IMR-90 (cell line): ENCODE data around the gene PHIP. TPM values are rescaled to one million over a fixed set of nuclear protein-coding genes. Genes with fewer than 3 reads are reported as not detected.
A peak's percentile ranks its signal among the peaks of the same experiment; 100 is the strongest.

ENCODE experiments used
- ATAC-seq: fragments of 200-7000 bp; cut with Tn5 transposase; 2 replicates; pipeline ENCODE4 v1.9.1; 2020; ENCODE audit warnings: low read depth, mild to moderate bottlenecking, moderate library complexity
- BruUV-seq: library from RNA; stranded (reverse); fragments of 400-500 nt; replicated peaks from 2 replicates; lab custom pipeline; 2021; lab: Mats Ljungman, UMichigan
- CTCF ChIA-PET: fragments of 300-600 bp; formaldehyde crosslinking; extraction: SDS; loops from one replicate; lab custom pipeline; 2021; ENCODE audit warnings: antibody characterized with exemption; lab: Yijun Ruan, JAX
- POLR2A ChIA-PET: fragments of 300-600 bp; sonication (Branson Sonifier 250); formaldehyde crosslinking; loops from one replicate; lab custom pipeline; 2022; ENCODE audit warnings: antibody characterized with exemption; ENCODE audit not compliant: unreplicated experiment; lab: Charles Lee
- DNase-seq: peaks from one replicate; pipeline ENCODE4 v3.0.0; 2013
- H2AFZ ChIP-seq: replicated peaks from 2 replicates; pipeline ENCODE3; 2013; ENCODE audit warnings: low read length, mild to moderate bottlenecking; ENCODE audit not compliant: poor library complexity
- H2AK5ac ChIP-seq: 2 replicates; pipeline ENCODE4 v1.6.1; 2013; ENCODE audit warnings: low read depth, low read length, inconsistent platforms
- H2AK9ac ChIP-seq: replicated peaks from 2 replicates; pipeline ENCODE3; 2013; ENCODE audit warnings: mild to moderate bottlenecking, low read depth, low read length, moderate library complexity; ENCODE audit not compliant: poor library complexity
- H2BK120ac ChIP-seq: 2 replicates; pipeline ENCODE4 v1.6.1; 2013; ENCODE audit warnings: low read depth, low read length, inconsistent platforms
- H2BK15ac ChIP-seq: 3 replicates; pipeline ENCODE4 v1.6.1; 2013; ENCODE audit warnings: low read depth, low read length, inconsistent platforms
- H2BK20ac ChIP-seq: 2 replicates; pipeline ENCODE4 v1.6.1; 2013; ENCODE audit warnings: low read depth, mild to moderate bottlenecking, inconsistent platforms, low read length, moderate library complexity
- H2BK5ac ChIP-seq: 2 replicates; pipeline ENCODE4 v1.6.1; 2013; ENCODE audit warnings: mild to moderate bottlenecking, low read depth, low read length, inconsistent platforms; ENCODE audit not compliant: poor library complexity, severe bottlenecking
- H3K14ac ChIP-seq: replicated peaks from 2 replicates; pipeline ENCODE4 v1.6.1; 2013; ENCODE audit warnings: low read depth, low read length, inconsistent platforms
- H3K18ac ChIP-seq: 2 replicates; pipeline ENCODE4 v1.6.1; 2013; ENCODE audit warnings: low read depth, low read length, control low read depth
- H3K23ac ChIP-seq: 2 replicates; pipeline ENCODE4 v1.6.1; 2013; ENCODE audit warnings: low read depth, low read length, inconsistent platforms
- H3K27ac ChIP-seq: 2 replicates; pipeline ENCODE4 v1.5.1; 2013; ENCODE audit warnings: mild to moderate bottlenecking, control low read depth, low read length; ENCODE audit not compliant: insufficient read depth
- H3K27me3 ChIP-seq: 2 replicates; pipeline ENCODE4 v1.6.1; 2013; ENCODE audit warnings: low read length; ENCODE audit not compliant: control insufficient read depth, insufficient read depth
- H3K36me3 ChIP-seq: 2 replicates; pipeline ENCODE4 v1.6.1; 2013; ENCODE audit warnings: low read length, mixed read lengths; ENCODE audit not compliant: control insufficient read depth, insufficient read depth
- H3K4ac ChIP-seq: 2 replicates; pipeline ENCODE4 v1.6.1; 2013; ENCODE audit warnings: low read depth, low read length, inconsistent platforms
- H3K4me1 ChIP-seq: 2 replicates; pipeline ENCODE4 v1.6.1; 2013; ENCODE audit warnings: low read length, mixed read lengths; ENCODE audit not compliant: control insufficient read depth, insufficient read depth
- H3K4me2 ChIP-seq: 2 replicates; pipeline ENCODE4 v1.6.1; 2013; ENCODE audit warnings: low read depth, mild to moderate bottlenecking, control low read depth, low read length, moderate library complexity
- H3K4me3 ChIP-seq: 2 replicates; pipeline ENCODE4 v1.5.1; 2013; ENCODE audit warnings: low read depth, mild to moderate bottlenecking, control low read depth, low read length, moderate library complexity; ENCODE audit not compliant: insufficient read depth
- H3K56ac ChIP-seq: 2 replicates; pipeline ENCODE4 v1.6.1; 2013; ENCODE audit warnings: low read length, inconsistent platforms; ENCODE audit not compliant: insufficient read depth; ENCODE audit errors: extremely low read depth
- H3K79me1 ChIP-seq, 2 experiments: 2 replicates each; pipeline ENCODE4 v1.6.1; 2013; ENCODE audit warnings: low read length in 2 of 2, inconsistent platforms in 1 of 2, low read depth in 1 of 2
- H3K9ac ChIP-seq: 2 replicates; pipeline ENCODE4 v1.6.1; 2013; ENCODE audit warnings: low read depth, low read length, control low read depth
- H3K9me1 ChIP-seq: 2 replicates; pipeline ENCODE4 v1.6.1; 2013; ENCODE audit warnings: low read length, inconsistent platforms; ENCODE audit not compliant: insufficient read depth
- H3K9me3 ChIP-seq: 2 replicates; pipeline ENCODE4 v1.6.1; 2013; ENCODE audit warnings: low read length; ENCODE audit not compliant: control insufficient read depth, insufficient read depth
- H4K20me1 ChIP-seq: 2 replicates; pipeline ENCODE4 v1.6.1; 2013; ENCODE audit warnings: low read length, inconsistent platforms; ENCODE audit not compliant: insufficient read depth
- H4K5ac ChIP-seq: 2 replicates; pipeline ENCODE4 v1.6.1; 2013; ENCODE audit warnings: mild to moderate bottlenecking, low read depth, low read length, control low read depth
- H4K8ac ChIP-seq, 2 experiments: 2 replicates each; pipeline ENCODE4 v1.6.1; 2013; ENCODE audit warnings: low read depth in 2 of 2, low read length in 2 of 2, control low read depth in 1 of 2, inconsistent platforms in 1 of 2
- H4K91ac ChIP-seq: 2 replicates; pipeline ENCODE4 v1.6.1; 2013; ENCODE audit warnings: low read depth, low read length, inconsistent platforms; ENCODE audit not compliant: insufficient read depth
- MAFK ChIP-seq: IDR thresholded peaks from 2 replicates; pipeline ENCODE4 v1.6.1; 2012; ENCODE audit warnings: low read depth, low read length, improper control_type of control experiment
- SMC3 ChIP-seq: fragments of 150-350 bp; IDR thresholded peaks from 2 replicates; pipeline ENCODE4 v1.6.1; 2016; ENCODE audit warnings: low read depth, mild to moderate bottlenecking, antibody characterized with exemption, low read length, moderate library complexity
- WGBS, 2 experiments: methylation state at CpG; one replicate each; pipeline versions ENCODE4 v1.1.5 to v1.1.7; 2013; ENCODE audit warnings: missing lambda C conversion rate in 2 of 2; ENCODE audit not compliant: insufficient read length in 1 of 2; ENCODE audit errors: extremely low coverage in 2 of 2; 5-methylcytosine and 5-hydroxymethylcytosine counted together
- dilution Hi-C: fragments of 300-500 bp; cut with HindIII; formaldehyde crosslinking; loops from one replicate; pipeline ENCODE4 v1.14.3; 2018; ENCODE audit warnings: low sequenced_read_pairs; ENCODE audit not compliant: unreplicated experiment
- in situ Hi-C: fragments of 300-500 bp; cut with MboI; formaldehyde crosslinking; loops from 3 replicates; pipeline ENCODE4 v1.14.3; 2019; ENCODE audit warnings: low sequenced_read_pairs, inconsistent platforms, mixed read lengths
- intact Hi-C: fragments of 100-400 bp; cut with micrococcal nuclease; formaldehyde crosslinking; loops from 2 replicates; pipeline ENCODE4 v1.10.0; 2022
- polyA plus RNA-seq, 3 experiments: library from polyadenylated mRNA; depleted of rRNA; stranded (reverse); fragments of >200 nt; gene quantifications; 2 replicates each; pipeline ENCODE4 v1.2.3, GENCODE V29; 2012; ENCODE audit warnings: low replicate concordance in 1 of 3
- total RNA-seq: library from RNA; depleted of rRNA; stranded (reverse); fragments of >200 nt; gene quantifications from 2 replicates; pipeline ENCODE4 v1.2.3, GENCODE V29; 2012

PHIP gene
- total and polyA plus RNA-seq, 2 of the 4 experiments (the other 2 are of a cell fraction): 3.4 to 20.4 TPM

DNA sequence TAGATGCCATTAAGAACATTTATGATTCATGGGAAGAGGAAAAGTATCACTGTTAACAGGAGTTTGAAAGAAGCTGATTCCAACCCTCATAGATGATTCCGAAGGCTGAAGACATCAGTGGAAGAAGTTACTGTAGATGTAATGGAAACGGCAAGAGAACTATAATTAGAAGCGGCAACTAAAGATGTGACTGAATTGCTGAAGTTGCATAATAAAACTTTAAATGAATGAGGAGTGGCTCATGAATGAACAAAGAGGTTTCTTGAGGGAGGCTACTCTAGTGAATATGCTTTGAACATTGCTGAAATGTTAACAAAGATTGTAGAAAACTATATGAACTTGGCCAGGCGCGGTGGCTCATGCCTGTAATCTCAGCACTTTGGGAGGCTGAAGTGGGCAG is 84.1 kb downstream of the PHIP start:
- CTCF ChIA-PET: interaction anchor here (1.1 kb wide), 1 partner anchor 11 kb away, joined by 5 read pairs; no protein-coding TSS in a partner anchor
- in situ Hi-C loops: no loop called here
- POLR2A ChIA-PET: no interaction called here

More for the DNA sequence above, 84.1 kb downstream of the PHIP start:
- WGBS, 2 experiments: 100% methylated on average over 2 of the region's 5 CpGs; no CpG with 5 or more reads in 1 of the 2 experiments
- H4K8ac ChIP-seq: no peak overlapping the region
- DNase-seq (no peak), ATAC-seq (no peak)
- no peak overlapping the region for H3K4me2 ChIP-seq
- H2AK5ac ChIP-seq: no peak overlapping the region
- H3K79me1 ChIP-seq: peaks cover 0 to 2% of the 10 kb centered on the region in 2 experiments; a peak in 1 of 4 replicates
- peak; percentile 48 for TF ChIP-seq MAFK
- TF ChIP-seq SMC3: no peak
- H3K9me3 ChIP-seq: no peaks in the 10 kb centered on the region
- no peaks in the 10 kb centered on the region for H3K4me1 ChIP-seq
- H2BK5ac ChIP-seq: no peak overlapping the region
- no peak overlapping the region for H3K14ac ChIP-seq
- H3K9me1 ChIP-seq: no peaks in the 10 kb centered on the region
- dilution Hi-C loops: no loop called here
- H4K20me1 ChIP-seq: no peaks in the 10 kb centered on the region
- H2BK120ac ChIP-seq: no peak overlapping the region
- H3K9ac ChIP-seq: no peak overlapping the region
- no peak overlapping the region for H2BK15ac ChIP-seq
- H3K27ac ChIP-seq: no peak overlapping the region
- H3K23ac ChIP-seq: no peak overlapping the region
- H4K91ac ChIP-seq: no peak overlapping the region
- H3K27me3 ChIP-seq: no peaks in the 10 kb centered on the region
- no peak overlapping the region for H2BK20ac ChIP-seq
- peaks cover 34% of the 10 kb centered on the region for H3K36me3 ChIP-seq
- no peak overlapping the region for H3K56ac ChIP-seq
- no peak overlapping the region for H3K4me3 ChIP-seq
- intact Hi-C loops: no loop called here
- H4K5ac ChIP-seq: no peak overlapping the region
- no peak overlapping the region for H2AK9ac ChIP-seq
- no peak overlapping the region for H2AFZ ChIP-seq
- no peak overlapping the region for H3K4ac ChIP-seq
- H3K18ac ChIP-seq: no peak overlapping the region
- no TSS peak for BruUV-seq
